ENCODE results near the gene RPIA.

- TF ChIP-seq ZNF70 (CRISPR knock-in tag; IDR thresholded peaks at IDR 0.05) = no peak
- no peak for TF ChIP-seq ARNTL (CRISPR knock-in tag; IDR thresholded peaks at IDR 0.05; ENCODE audit: borderline replicate concordance, low read depth)
- TF ChIP-seq RARB (CRISPR knock-in tag; IDR thresholded peaks at IDR 0.05) = no peak
- no peak for TF ChIP-seq PATZ1 (CRISPR knock-in tag; IDR thresholded peaks at IDR 0.05; ENCODE audit: borderline replicate concordance)
- no peak for TF ChIP-seq ZFP30 (CRISPR knock-in tag; IDR thresholded peaks at IDR 0.05)
- TF ChIP-seq ZNF8 (CRISPR knock-in tag; IDR thresholded peaks at IDR 0.05) = no peak
These were observed 20.4 kb downstream of the RPIA start for GRCh38 chr2:88711897-88712296.

Measured in SK-N-SH treated with all-trans-retinoic acid at 6 μM for 48 hours (cell line).